HepG2 (cell line): ENCODE data around the gene SDR39U1. TPM values are rescaled to one million over a fixed set of nuclear protein-coding genes. Genes with fewer than 3 reads are reported as not detected.
A peak's percentile ranks its signal among the peaks of the same experiment; 100 is the strongest.

Source experiments
- AHDC1 ChIP-seq: sonication (generic); formaldehyde crosslinking; IDR thresholded peaks from 2 replicates; pipeline ENCODE4 v1.5.1; 2020; ENCODE audit warnings: mild to moderate bottlenecking, missing genetic modification reagents, borderline replicate concordance
- BCL6 ChIP-seq: IDR thresholded peaks from 2 replicates; pipeline ENCODE4 v1.6.1; 2016; ENCODE audit warnings: missing genetic modification reagents, missing compliant biosample characterization
- CREM ChIP-seq, 2 experiments: sonication (generic) in 1 of 2; formaldehyde crosslinking in 1 of 2; IDR thresholded peaks; 2 replicates each; pipeline versions ENCODE4 v1.4.0 to v1.6.1; 2016 to 2020; ENCODE audit warnings: antibody characterized with exemption in 1 of 2, mild to moderate bottlenecking in 1 of 2, missing genetic modification reagents in 1 of 2
- ELK4 ChIP-seq: sonication (generic); formaldehyde crosslinking; IDR thresholded peaks from 2 replicates; pipeline ENCODE4 v1.9.0; 2021; ENCODE audit warnings: missing genetic modification reagents, borderline replicate concordance
- IKZF1 ChIP-seq: fragments of 450-650 bp; IDR thresholded peaks from 2 replicates; pipeline ENCODE4 v1.7.1; 2016
- SIX4 ChIP-seq: sonication (generic); formaldehyde crosslinking; IDR thresholded peaks from 2 replicates; pipeline ENCODE4 v1.4.0; 2020; ENCODE audit warnings: missing genetic modification reagents
- SOX13 ChIP-seq, 3 experiments: fragments of 450-650 bp in 1 of 3; sonication (generic) in 1 of 3; formaldehyde crosslinking in 1 of 3; IDR thresholded peaks in 2 of 3; conservative IDR thresholded peaks in 1 of 3; 2 replicates each; pipeline versions ENCODE4 v1.5.0 to v1.6.1; 2016 to 2020; ENCODE audit warnings: antibody characterized with exemption in 1 of 3, mild to moderate bottlenecking in 1 of 3, missing compliant biosample characterization in 1 of 3, missing genetic modification reagents in 1 of 3, moderate library complexity in 1 of 3
- TRIM24 ChIP-seq: sonication (generic); formaldehyde crosslinking; IDR thresholded peaks from 2 replicates; pipeline ENCODE4 v1.8.0; 2022; ENCODE audit warnings: mild to moderate bottlenecking, missing genetic modification reagents
- ZNF446 ChIP-seq: sonication (generic); formaldehyde crosslinking; IDR thresholded peaks from 2 replicates; pipeline ENCODE4 v1.5.0; 2020; ENCODE audit warnings: mild to moderate bottlenecking, missing genetic modification reagents
- ZNF850 ChIP-seq: sonication (generic); formaldehyde crosslinking; conservative IDR thresholded peaks from 2 replicates; pipeline ENCODE4 v1.9.0; 2021; ENCODE audit warnings: mild to moderate bottlenecking, missing genetic modification reagents
- polyA plus RNA-seq, 8 experiments: library from polyadenylated mRNA; depleted of rRNA in 3 of 8; stranded (reverse) in 7 of 8; unstranded in 1 of 8; fragments of >200 nt; fragmentation: Illumina TruSeq in 4 of 8; extraction: Trizol in 4 of 8; gene quantifications; 2 replicates each; pipeline versions ENCODE4 v1.2.1 to v1.2.3, GENCODE V29; 2011 to 2016; ENCODE audit warnings: low read depth in 4 of 8, missing spikeins in 1 of 8, mixed read lengths in 1 of 8; ENCODE audit not compliant: insufficient read depth in 1 of 8
- total RNA-seq, 5 experiments: library from RNA; depleted of rRNA; stranded (reverse); fragments of >200 nt; fragmentation: Illumina TruSeq; extraction: Trizol; gene quantifications; 2 replicates each; pipeline ENCODE4 v1.2.3, GENCODE V29; 2016; ENCODE audit warnings: low read depth in 1 of 5
- TF ChIP-seq, protein P1 (sequence below): sonication (generic); formaldehyde crosslinking; IDR thresholded peaks from 2 replicates; pipeline ENCODE4 v1.5.0; 2020; ENCODE audit warnings: mild to moderate bottlenecking, missing genetic modification reagents

The SDR39U1 gene
- total and polyA plus RNA-seq, 2 of the 13 experiments (the other 11 are each of a cell fraction or from before 2014, with no cell fraction given), result 34.4 to 129 TPM

DNA sequence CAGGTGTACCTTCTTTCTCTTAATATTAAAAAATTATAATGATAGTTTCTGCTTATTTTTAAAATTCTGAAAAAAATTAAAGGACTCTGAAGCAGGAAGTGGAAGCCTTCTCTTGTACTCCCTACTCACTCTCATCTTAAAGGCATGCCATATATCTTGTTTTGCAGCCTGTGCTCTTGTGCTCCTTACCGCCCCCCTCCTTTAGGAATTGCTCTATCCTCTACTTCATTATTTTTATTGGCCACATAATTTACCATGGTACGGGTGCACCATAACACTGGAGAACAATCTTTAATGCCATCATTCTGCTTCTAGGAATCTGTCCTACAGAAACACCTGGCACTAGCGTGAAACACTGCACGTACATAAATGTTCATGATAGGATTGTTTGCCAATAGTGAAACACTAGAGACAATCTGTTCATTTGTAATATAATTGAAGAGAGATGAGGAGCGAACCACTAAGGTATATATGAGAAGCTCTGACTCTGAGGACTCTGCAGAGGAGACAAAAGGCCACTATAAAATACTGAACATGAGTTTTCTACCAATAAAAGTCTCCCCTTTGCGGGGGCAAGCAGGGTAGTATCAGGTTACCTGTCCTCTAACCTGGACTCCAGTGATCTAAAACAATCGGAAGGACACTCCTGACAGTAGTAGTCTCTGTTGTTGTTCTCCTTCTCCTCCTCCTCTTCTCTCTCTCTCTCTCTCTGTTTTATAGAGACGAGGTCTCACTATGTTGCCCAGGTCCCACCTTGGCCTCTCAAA is 50.1 kb downstream of the SDR39U1 start (continued):
- 0 out of 2 replicates have a peak, but pooled peaks have one; percentile 22 for TF ChIP-seq AHDC1 (CRISPR knock-in tag)
- TF ChIP-seq BCL6 (CRISPR knock-in tag), result 0 out of 2 replicates have a peak, but pooled peaks have one; percentile 6
- TF ChIP-seq, protein P1, sequence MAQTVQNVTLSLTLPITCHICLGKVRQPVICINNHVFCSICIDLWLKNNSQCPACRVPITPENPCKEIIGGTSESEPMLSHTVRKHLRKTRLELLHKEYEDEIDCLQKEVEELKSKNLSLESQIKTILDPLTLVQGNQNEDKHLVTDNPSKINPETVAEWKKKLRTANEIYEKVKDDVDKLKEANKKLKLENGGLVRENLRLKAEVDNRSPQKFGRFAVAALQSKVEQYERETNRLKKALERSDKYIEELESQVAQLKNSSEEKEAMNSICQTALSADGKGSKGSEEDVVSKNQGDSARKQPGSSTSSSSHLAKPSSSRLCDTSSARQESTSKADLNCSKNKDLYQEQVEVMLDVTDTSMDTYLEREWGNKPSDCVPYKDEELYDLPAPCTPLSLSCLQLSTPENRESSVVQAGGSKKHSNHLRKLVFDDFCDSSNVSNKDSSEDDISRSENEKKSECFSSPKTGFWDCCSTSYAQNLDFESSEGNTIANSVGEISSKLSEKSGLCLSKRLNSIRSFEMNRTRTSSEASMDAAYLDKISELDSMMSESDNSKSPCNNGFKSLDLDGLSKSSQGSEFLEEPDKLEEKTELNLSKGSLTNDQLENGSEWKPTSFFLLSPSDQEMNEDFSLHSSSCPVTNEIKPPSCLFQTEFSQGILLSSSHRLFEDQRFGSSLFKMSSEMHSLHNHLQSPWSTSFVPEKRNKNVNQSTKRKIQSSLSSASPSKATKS (CRISPR knock-in tag), result no peak
- TF ChIP-seq CREM (IDR thresholded peaks at IDR 0.05), result no peak
- no peak for TF ChIP-seq CREM (CRISPR knock-in tag; IDR thresholded peaks at IDR 0.05)
- TF ChIP-seq ZNF850 (CRISPR knock-in tag), result 0 out of 2 replicates have a peak, but pooled peaks have one; percentile 11
- TF ChIP-seq IKZF1, result no peak
- peak; percentile 52; the same call in 1 of the 2 replicates for TF ChIP-seq SIX4 (CRISPR knock-in tag)
- TF ChIP-seq ZNF446 (CRISPR knock-in tag), result 0 out of 2 replicates have a peak, but pooled peaks have one; percentile 42
- TF ChIP-seq SOX13 (IDR thresholded peaks at IDR 0.05), result no peak
- TF ChIP-seq SOX13 (CRISPR knock-in tag; conservative IDR thresholded peaks at IDR 0.05 in 1 of 2, IDR thresholded peaks at IDR 0.05 in 1 of 2), result peak in 1 of 2 experiments; percentile 13; a peak in 1 of 4 replicates
- peak; percentile 46; the same call in 1 of the 2 replicates for TF ChIP-seq TRIM24 (CRISPR knock-in tag)
- no peak for TF ChIP-seq ELK4 (CRISPR knock-in tag)
